Endometrial microvascular endothelial cells (primary cell): Measurements from ENCODE around the gene SYN1. TPM values are rescaled to one million over a fixed set of nuclear protein-coding genes. Genes with fewer than 3 reads are reported as not detected.

Experiments used
- in situ Hi-C: cut with HindIII; loops from 2 replicates; pipeline ENCODE4 v1.10.0; 2017; ENCODE audit warnings: low sequenced_read_pairs, low pct_unique_long_range_greater_than_20kb; ENCODE audit errors: inconsistent ontology term
- total RNA-seq: library from RNA; depleted of rRNA; stranded (reverse); fragments of >200 nt; gene quantifications from one replicate; pipeline ENCODE4 v1.2.3, GENCODE V29; 2015; ENCODE audit errors: inconsistent ontology term

SYN1 gene
- total RNA-seq, 1 donor from 2014 or later: not detected

DNA sequence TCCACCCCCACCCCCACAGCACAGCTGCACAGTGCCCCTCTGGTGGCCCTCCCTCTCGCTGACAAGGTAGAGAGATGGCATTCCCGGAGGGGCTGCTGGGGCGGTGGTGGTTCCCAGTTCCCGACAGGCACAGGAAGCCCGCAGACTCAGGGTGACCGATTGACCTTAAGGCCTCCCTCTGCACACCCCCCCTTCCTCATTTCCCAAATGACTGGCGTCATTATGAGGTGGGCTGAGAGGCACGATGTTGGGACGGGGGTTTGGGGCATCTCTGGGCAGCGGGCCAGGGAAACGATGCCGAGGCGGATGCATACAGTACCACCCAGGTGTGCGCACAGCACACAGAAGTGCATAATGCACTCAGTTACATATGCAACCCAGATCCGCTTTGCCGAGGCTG is 41.0 kb downstream of the SYN1 start:
- in situ Hi-C loops: no loop called here

DNA sequence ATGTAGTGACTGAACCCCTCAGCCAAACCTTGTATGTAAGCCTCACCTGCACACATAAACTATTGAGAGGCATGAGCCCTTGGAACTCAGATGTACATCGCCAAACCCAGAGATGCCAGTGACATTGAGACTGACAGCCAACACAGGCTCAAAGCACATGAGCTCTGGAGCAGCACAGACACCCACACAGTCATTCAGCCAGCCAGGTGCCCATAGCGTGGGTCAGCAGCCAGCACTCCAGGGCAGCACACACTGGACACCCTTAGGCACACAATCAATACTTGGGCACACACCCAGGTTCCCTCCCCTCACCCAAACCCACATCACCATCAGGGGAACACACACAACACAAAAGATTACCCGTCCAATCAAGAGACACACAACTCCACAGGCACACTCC is 41.8 kb downstream of the SYN1 start:
- in situ Hi-C loops: no loop called here

DNA sequence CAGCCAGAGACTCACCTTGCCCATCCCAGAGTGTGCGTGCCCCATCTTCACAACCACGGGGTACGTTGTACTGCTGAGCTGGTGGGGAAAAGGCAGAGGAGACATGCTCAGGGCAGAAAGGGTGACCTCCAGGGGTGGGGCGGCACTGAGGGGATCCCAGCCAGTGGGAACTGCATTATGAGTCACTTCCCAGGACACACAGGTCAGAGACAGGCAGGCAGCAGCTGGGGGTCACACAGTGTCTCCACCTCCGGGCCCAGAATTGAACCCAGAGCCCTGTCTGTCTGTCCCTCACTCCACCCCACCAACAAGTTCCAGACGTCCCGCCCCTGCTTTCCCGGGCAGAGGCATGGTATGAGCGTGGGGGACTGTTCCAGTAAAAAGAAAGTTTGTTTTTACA is 42.2 kb downstream of the SYN1 start:
- in situ Hi-C loops: no loop called here

DNA sequence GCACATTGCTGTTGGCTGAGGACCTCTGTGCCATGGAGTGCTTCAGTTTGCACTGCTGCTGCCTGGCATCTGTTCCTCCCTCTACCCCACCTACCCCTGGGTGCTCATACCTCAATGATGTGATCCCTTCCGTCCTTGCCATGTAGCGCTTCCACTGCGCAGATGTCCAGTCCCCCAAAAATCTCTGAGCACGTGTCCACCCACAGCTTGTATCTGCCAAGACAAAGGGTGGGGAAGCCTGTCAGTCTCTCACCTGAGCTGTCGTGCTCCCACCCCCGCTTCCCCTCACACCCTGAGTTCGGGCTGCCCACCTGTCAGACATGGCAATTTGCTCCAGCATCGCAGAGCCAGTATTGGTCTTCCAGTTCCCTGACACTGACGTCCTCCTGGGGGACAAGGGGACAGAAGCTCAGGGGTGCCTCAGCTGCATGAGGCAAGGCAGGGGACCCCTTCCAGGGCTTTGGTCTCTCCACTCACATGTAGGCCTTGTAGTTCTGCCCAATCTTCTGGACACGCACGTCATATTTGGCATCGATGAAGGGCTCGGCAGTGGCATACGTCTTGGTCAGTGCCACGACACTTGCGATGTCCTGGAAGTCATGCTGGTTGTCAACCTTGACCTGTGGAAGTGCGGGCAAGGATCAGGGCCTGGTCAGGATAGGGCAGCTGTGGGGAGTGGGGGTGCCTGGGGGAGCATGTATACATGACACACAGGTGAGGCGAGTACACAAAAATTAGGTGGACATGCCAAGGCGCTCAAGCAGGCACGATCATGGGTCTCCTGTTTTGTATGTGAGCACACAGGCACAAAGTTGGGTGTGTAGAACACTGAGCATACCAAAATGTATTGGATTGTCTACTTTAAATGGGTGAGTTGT is 43.4 kb downstream of the SYN1 start:
- in situ Hi-C loops: no loop called here

DNA sequence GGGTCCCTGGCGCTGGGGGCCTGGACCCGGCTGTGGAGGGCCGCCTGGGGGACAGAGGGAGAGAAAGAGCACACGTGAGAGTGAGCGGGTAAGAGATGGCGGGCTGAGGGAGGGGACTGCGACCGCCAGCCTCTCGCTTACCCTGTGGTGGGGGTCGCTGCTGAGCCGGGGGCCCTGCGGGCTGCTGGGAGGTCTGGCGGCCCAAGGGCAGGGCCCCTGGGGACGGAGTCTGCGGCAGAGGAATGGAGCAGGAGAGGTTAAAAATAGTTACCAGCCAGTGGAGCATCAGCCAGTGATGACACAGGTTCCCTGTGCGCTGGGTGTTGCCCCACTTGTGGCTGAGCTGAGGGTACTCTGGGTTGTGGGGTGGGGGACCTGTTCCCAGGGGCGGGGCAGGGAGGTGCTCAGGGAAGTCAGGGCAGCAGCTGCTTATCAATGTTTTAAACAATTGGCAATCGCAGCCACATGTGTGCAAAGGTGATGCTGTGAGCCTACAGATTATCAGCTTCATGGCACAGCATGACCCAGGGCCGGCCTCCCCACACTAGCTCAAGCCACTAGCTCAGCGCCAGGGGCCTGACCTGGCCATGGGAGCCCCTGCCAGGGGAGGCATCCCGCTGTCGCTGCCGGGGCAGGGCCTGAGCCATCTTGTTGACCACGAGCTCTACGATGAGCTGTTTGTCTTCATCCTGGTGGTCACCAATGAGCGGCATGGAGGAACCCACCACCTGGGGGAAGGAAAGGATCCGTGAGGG is 44.9 kb downstream of the SYN1 start:
- in situ Hi-C loops: no loop called here

DNA sequence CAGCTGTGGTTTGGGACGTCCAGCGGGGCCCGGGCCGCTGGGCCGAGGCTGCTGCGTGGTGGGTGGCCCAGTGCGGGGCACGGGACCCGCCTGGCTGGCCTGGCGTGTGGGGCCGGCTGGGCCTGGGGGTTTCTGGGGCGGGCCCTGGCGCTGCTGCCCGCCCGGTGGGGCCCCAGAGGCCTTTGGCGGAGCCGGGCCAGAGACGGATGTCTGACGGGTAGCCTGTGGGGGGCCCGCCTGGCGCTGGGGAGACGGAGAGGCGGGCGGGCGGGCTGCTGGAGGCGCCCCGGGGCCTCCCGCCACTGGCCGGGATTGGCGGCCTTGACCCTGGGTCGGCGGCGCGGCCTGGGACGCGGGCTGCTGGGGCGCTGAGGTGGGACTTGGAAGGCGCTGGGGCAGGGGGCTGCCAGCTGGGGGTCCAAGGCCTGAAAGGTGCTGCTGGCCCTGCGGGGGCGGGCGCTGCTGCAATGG is 45.5 kb downstream of the SYN1 start:
- in situ Hi-C loops: no loop called here

DNA sequence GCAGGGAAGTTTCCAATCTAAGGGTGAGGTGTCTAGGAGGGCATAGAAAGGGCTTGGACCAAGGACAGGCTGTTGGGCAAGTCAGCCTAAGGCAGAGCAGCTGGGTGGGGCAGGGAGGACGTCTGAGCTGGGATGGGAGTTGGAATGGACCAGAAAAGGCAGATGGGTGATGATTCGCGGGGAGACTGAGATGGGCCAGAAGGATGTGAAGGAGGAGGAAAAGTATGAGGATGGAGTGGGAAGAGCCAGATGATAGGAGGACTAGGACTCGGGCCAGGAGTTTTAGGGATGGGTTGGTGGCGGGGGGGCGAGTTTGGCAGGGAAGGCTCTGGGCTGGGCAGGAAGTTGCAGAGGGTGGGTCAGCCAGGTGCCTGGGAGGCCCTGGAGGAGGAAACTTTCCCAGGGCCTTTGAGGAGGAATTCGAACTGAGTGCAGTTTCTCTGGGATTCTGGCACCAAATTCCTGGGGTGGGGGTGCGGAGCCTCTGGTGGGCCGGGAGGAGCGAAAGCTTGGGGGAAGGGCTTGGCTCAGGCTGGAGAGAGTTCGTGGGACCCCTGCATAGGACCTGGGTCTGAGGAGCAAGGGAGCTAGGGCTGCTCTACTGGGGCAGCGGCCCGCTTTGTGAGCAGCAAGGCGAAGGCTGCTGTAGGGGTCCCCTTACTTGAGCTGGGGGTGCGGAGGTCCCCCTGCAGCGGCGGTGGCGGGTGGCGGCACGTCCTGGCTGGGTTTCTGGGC is 46.1 kb downstream of the SYN1 start:
- in situ Hi-C loops: no loop called here

DNA sequence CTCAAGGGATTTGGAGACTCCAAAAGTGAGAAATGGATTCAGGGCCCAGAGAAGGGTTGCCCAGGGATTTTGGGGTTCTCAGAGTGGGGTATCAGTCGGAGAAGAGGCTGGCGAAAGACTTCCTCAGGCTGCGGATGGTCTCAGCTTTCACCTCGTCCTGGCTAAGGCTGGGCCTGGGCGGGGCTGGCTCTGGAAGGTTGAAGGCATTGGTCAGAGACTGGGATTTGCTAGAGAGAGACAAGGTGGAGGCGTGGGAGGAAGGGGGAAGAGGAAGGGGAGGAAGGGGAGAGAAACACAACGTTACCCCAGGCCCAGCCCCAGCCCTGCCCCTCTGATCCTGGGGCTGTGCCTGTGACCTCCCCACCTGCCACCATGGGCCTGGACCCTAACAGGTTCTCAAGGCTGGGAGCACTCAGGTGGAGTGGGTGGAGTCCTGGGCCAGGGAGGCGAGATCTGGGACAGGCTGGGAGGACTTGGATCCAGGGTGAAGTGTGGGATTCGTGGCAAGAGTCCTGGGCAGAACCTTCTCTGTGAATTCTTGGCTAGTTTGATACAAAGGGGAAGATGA is 46.8 kb downstream of the SYN1 start:
- in situ Hi-C loops: no loop called here

DNA sequence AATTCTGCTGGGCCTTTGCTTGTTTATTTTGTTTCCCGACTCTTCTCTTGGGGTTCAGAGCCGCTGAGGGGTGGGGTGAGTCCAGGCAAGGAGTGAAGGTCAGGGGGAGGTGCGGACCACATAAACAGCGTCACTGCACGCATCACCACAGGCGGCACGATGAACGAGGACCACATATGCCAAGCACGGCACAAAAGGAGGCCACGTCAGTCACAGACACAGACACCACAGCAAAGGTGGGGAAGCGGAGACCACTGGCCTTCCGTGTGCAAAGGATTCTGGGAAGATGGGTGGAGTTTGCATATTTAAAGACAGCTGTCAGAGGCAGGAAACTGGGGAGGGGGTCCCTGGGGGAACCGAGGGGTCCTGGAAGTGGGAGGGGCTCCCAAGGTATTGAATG is 47.8 kb downstream of the SYN1 start:
- in situ Hi-C loops: no loop called here

DNA sequence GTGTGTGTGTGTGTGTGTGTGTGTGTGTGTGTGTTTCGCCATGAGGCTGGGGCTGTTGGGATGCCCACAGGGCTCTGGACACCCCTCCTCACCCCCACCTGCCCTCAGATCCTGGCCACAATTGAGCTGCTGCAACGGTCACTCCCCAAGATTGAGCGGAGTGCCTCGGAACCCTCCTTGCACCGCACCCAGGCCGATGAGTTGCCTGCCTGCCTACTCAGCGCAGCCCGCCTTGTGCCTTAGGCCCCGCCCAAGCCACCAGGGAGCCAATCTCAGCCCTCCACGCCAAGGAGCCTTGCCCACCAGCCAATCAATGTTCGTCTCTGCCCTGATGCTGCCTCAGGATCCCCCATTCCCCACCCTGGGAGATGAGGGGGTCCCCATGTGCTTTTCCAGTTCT is 48.4 kb downstream of the SYN1 start:
- in situ Hi-C loops: no loop called here

DNA sequence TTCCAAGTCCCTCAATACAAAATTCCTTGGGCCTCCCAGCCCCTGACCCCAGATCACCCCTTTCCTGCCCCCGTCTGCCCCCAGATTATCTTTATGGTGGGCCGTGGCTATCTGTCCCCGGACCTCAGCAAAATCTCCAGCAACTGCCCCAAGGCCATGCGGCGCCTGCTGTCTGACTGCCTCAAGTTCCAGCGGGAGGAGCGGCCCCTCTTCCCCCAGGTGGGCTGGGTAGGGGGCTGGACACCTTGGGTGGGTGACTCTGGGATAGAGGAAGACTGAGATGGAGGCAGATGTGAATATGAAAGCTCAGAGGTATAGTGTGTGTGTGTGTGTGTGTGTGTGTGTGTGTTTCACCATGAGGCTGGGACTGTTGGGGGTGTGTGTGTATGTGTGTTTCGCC is 48.9 kb downstream of the SYN1 start:
- in situ Hi-C loops: no loop called here

DNA sequence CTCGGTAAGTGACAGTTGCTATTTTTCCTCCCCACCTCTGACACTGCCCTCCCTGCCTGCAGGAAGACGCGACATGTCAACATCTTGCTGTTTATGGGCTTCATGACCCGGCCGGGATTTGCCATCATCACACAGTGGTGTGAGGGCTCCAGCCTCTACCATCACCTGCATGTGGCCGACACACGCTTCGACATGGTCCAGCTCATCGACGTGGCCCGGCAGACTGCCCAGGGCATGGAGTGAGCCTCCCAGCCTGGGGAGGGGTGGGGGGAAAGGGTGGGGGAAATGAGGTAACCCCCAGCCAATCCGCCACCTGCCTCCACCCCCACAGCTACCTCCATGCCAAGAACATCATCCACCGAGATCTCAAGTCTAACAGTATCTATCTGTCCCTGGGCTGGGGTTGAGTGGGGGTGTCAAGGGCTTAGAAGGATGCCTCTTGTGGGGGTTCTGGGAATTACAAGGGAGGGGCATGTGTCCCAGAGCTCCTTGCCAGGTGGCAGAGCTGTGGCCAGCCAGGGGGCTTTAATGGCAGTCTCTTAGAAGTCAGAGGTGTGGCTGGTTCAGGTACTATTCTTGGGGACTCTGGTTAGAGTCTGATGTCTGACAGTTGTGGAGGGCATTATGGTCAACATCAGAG is 50.9 kb downstream of the SYN1 start:
- in situ Hi-C loops: no loop called here

DNA sequence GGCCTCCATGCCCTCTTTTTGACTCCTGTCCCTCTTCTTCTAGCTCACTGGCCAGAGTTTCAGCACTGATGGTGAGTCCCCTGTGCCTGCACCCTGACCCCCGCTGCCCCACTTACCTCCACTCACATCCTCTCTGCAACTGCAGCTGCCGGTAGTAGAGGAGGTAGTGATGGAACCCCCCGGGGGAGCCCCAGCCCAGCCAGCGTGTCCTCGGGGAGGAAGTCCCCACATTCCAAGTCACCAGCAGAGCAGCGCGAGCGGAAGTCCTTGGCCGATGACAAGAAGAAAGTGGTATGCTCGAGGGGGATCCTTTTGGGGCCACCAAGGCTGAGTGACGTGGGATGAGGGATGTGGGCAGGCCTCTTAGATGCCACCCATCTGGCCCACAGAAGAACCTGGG is 52.8 kb downstream of the SYN1 start:
- in situ Hi-C loops: no loop called here

DNA sequence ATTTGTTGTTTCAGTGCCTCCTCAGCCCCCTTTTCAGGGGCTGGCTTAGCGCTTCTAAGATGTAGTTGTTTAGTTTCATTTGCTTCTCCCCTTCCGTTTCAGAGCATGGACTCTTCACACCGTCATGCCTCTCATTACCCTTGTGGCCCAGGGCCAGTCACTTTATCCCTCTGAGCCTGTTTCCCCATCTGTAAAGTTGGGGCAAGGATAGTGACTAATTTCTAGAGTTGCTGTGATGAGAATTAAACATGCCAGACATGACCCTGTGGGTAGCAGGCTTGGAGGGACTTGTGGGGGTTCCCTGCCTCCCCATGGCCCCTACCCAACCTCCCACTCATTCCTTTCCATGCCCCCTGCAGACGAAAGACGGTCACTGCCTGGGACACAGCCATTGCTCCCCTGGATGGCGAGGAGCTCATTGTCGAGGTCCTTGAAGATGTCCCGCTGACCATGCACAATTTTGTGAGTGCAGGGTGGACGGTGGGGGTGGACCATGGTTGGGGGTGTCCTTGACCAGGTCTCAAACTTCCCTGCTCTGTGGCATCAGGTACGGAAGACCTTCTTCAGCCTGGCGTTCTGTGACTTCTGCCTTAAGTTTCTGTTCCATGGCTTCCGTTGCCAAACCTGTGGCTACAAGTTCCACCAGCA is 55.1 kb downstream of the SYN1 start:
- in situ Hi-C loops: no loop called here

DNA sequence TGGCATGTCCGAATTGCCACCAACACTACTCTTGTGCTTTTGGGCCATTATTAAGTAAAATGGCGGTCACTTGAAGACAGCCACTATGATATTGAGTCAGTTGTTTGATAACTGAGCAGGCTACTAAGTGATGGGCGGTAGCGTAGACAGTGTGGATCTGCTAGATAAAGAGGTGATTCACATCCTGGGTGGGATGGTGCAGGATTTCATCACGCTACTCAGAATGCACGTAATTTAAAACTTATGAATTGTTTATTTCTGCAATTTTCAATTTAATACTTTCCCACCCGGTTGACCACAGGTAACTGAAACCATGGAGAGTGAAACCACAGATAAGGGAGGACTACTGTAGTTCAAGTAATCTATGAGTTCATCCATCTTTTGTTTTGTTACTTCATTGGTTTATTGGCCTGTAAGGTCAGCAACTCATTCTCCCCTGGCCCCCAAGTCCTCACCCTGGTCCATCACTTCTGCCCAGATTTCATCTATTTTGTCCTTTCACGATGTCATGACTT is 55.8 kb downstream of the SYN1 start:
- in situ Hi-C loops: no loop called here

DNA sequence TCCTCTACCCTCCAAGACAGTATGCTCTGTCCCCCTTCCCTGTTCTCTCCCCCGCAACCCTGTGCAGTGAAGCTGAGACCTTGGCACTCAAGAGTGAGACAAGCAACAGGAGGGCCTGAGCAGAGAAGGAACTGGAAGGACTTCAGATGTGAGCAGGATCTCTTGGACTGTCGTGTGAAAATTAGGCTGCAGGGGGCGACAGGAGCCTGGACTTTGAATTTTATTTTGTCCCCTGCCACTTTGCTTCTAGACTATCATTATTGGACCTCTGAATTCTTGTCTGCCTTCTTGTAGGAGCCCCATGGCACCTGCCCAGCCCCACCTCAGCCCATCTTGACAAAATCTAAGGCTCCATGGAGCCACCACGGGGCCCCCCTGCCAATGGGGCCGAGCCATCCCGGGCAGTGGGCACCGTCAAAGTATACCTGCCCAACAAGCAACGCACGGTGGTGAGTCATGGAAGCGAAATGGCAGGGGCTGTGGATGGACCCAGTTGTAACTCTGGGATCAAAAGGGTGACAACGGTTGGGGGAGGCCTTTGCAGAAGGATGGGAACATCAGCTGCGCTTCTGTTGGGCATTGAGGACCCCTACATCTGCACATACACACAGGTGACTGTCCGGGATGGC is 56.9 kb downstream of the SYN1 start:
- in situ Hi-C loops: no loop called here

DNA sequence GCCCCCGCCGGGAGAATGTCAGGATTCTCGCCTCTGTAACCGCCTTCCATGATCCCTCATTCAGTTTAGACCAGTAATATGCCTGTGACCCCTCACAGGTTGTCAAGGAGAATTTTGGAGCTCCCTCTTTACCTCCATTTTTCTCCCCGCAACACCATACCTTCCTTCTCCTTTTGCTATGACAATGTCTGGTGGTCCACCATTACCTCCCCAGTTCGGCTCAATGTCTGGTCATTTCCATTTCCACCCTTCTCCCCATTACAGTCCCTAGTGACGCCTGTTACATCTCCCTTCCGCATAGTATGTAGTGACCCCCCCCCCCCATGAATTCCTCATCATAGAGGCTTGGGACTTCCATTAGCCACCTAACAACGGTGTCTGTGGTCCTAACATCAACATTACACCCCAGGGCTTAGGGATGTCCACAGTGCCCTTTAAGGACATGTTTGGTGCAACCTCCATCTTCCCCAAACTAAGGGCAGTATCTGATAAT is 58.0 kb downstream of the SYN1 start:
- in situ Hi-C loops: no loop called here
